Endothelial cell of umbilical vein (primary cell): Measurements from ENCODE around the gene LCAT. TPM values are rescaled to one million over a fixed set of nuclear protein-coding genes. Genes with fewer than 3 reads are reported as not detected.

Experiments
- BruUV-seq: library from RNA; stranded (reverse); fragments of 400-500 nt; replicated peaks from 2 replicates; lab custom pipeline; 2021; lab: Mats Ljungman, UMichigan
- CTCF ChIA-PET: fragments of 300-600, 350-600 bp; sonication (Branson Sonifier 250); formaldehyde crosslinking; loops from one replicate; lab custom pipeline; 2021; ENCODE audit warnings: antibody characterized with exemption, inconsistent platforms; lab: Charles Lee
- POLR2A ChIA-PET: fragments of 300-600, 350-600 bp; sonication (Branson Sonifier 250); formaldehyde crosslinking; loops from one replicate; lab custom pipeline; 2021; ENCODE audit warnings: antibody characterized with exemption, inconsistent platforms; lab: Charles Lee
- DNase-seq: peaks from one replicate; pipeline ENCODE4 v3.0.0-alpha.2; 2011; ENCODE audit warnings: low read depth, low spot score
- FAIRE-seq: peaks from 2 replicates; lab custom pipeline; 2011; peaks lifted over from hg19 to GRCh38; lab: Jason Lieb, UNC
- H2AFZ ChIP-seq: 2 replicates; pipeline ENCODE4 v1.6.0; 2012; ENCODE audit warnings: low read depth, low read length, control low read depth, inconsistent platforms
- H3K27ac ChIP-seq: 2 replicates; pipeline ENCODE4 v1.5.1; 2011; ENCODE audit warnings: low read depth, mild to moderate bottlenecking, control low read depth, low read length, moderate library complexity; ENCODE audit not compliant: insufficient read depth
- H3K27me3 ChIP-seq, 2 experiments: 2 replicates each; pipeline versions ENCODE4 v1.6.0 to v1.6.1; 2011; ENCODE audit warnings: low read length in 2 of 2, mixed read lengths in 1 of 2; ENCODE audit not compliant: control insufficient read depth in 2 of 2, insufficient read depth in 2 of 2
- H3K36me3 ChIP-seq, 2 experiments: 2 replicates in 1 of 2; 3 replicates in 1 of 2; pipeline ENCODE4 v1.5.1; 2011; ENCODE audit warnings: low read length in 2 of 2, mild to moderate bottlenecking in 1 of 2, moderate library complexity in 1 of 2; ENCODE audit not compliant: control insufficient read depth in 2 of 2, insufficient read depth in 2 of 2; ENCODE audit errors: extremely low read depth in 1 of 2
- H3K4me1 ChIP-seq: 3 replicates; pipeline ENCODE4 v1.5.1; 2011; ENCODE audit warnings: mild to moderate bottlenecking, low read length; ENCODE audit not compliant: control insufficient read depth, insufficient read depth; ENCODE audit errors: extremely low read depth
- H3K4me2 ChIP-seq: 2 replicates; pipeline ENCODE4 v1.6.1; 2011; ENCODE audit warnings: low read length, control low read depth, mixed read lengths; ENCODE audit not compliant: insufficient read depth
- H3K4me3 ChIP-seq, 3 experiments: fragments of 200-600 bp in 1 of 3; sonication (generic), shearing (Covaris generic) in 1 of 3; replicated peaks in 1 of 3; 2 replicates each; pipeline ENCODE4 v1.5.1; 2011 to 2016; ENCODE audit warnings: control low read depth in 3 of 3, low read length in 3 of 3, mild to moderate bottlenecking in 2 of 3, inconsistent platforms in 1 of 3, low read depth in 1 of 3, moderate library complexity in 1 of 3; ENCODE audit not compliant: insufficient read depth in 1 of 3
- H3K79me2 ChIP-seq: 2 replicates; pipeline ENCODE4 v1.6.0; 2012; ENCODE audit warnings: low read length, inconsistent platforms; ENCODE audit not compliant: control insufficient read depth, insufficient read depth
- H3K9ac ChIP-seq: replicated peaks from 2 replicates; pipeline ENCODE3; 2011; ENCODE audit warnings: low read length, control low read depth; ENCODE audit not compliant: insufficient read depth; ENCODE audit errors: extremely low read depth
- H3K9me1 ChIP-seq: replicated peaks from 3 replicates; pipeline ENCODE4 v1.6.0; 2011; ENCODE audit warnings: mild to moderate bottlenecking, low read length; ENCODE audit not compliant: control insufficient read depth, insufficient read depth; ENCODE audit errors: extremely low read depth
- H3K9me3 ChIP-seq: replicated peaks from 2 replicates; pipeline ENCODE4 v1.5.1; 2012; ENCODE audit warnings: low read length, inconsistent platforms; ENCODE audit not compliant: control insufficient read depth, insufficient read depth
- H4K20me1 ChIP-seq: replicated peaks from 2 replicates; pipeline ENCODE3; 2011; ENCODE audit warnings: mild to moderate bottlenecking, low read length; ENCODE audit not compliant: control insufficient read depth, insufficient read depth; ENCODE audit errors: extremely low read depth
- CTCF ChIP-seq, 2 donors: IDR thresholded peaks; 1 replicate in 1 of 2; 2 replicates in 1 of 2; pipeline ENCODE4 v1.5.1; 2011; ENCODE audit warnings: low read length in 2 of 2, mild to moderate bottlenecking in 2 of 2, moderate library complexity in 2 of 2, control low read depth in 1 of 2, inconsistent platforms in 1 of 2, low read depth in 1 of 2; ENCODE audit not compliant: insufficient read depth in 1 of 2; ENCODE audit errors: extremely low read depth in 1 of 2
- EZH2 ChIP-seq: IDR thresholded peaks from 2 replicates; pipeline ENCODE4 v1.6.1; 2012; ENCODE audit warnings: borderline replicate concordance, low read depth, mild to moderate bottlenecking, moderate library complexity, low read length, inconsistent platforms; ENCODE audit not compliant: severe bottlenecking
- FOS ChIP-seq: IDR thresholded peaks from 2 replicates; pipeline ENCODE4 v1.6.1; 2011; ENCODE audit warnings: mild to moderate bottlenecking, low read length, moderate library complexity, borderline replicate concordance; ENCODE audit not compliant: insufficient read depth
- GATA2 ChIP-seq: IDR thresholded peaks from 2 replicates; pipeline ENCODE4 v1.7.0; 2011; ENCODE audit warnings: low read depth, mild to moderate bottlenecking, moderate library complexity, mixed read lengths, low read length; ENCODE audit not compliant: insufficient read length, insufficient read depth
- JUN ChIP-seq: IDR thresholded peaks from 2 replicates; pipeline ENCODE4 v1.6.1; 2011; ENCODE audit warnings: borderline replicate concordance, low read depth; ENCODE audit not compliant: insufficient read length, insufficient read depth
- MAX ChIP-seq: IDR thresholded peaks from 2 replicates; pipeline ENCODE4 v1.6.1; 2011; ENCODE audit not compliant: insufficient read depth, insufficient read length
- MYC ChIP-seq: IDR thresholded peaks from one replicate; pipeline ENCODE4 v1.6.1; 2011; ENCODE audit warnings: mild to moderate bottlenecking, low read depth, low read length
- POLR2A ChIP-seq: IDR thresholded peaks from 2 replicates; pipeline ENCODE4 v1.6.1; 2012; ENCODE audit warnings: low read depth, mild to moderate bottlenecking, control low read depth, low read length
- POLR2AphosphoS5 ChIP-seq: IDR thresholded peaks from 2 replicates; pipeline ENCODE4 v1.6.1; 2012; ENCODE audit warnings: low read depth, mild to moderate bottlenecking, control low read depth, low read length, moderate library complexity; ENCODE audit not compliant: insufficient read depth
- dilution Hi-C: fragments of 300-500 bp; cut with MboI; formaldehyde crosslinking; loops from one replicate; pipeline ENCODE4 v1.15.0; 2019; ENCODE audit warnings: low sequenced_read_pairs; ENCODE audit not compliant: extremely low pct_ligation_motif_present
- intact Hi-C: fragments of 100-400 bp; cut with micrococcal nuclease; formaldehyde crosslinking; loops from one replicate; pipeline ENCODE4 v1.10.0; 2022
- polyA plus RNA-seq, 4 experiments: library from polyadenylated mRNA; depleted of rRNA in 3 of 4; stranded (reverse) in 3 of 4; unstranded in 1 of 4; fragments of >200 nt; gene quantifications; 2 replicates each; pipeline versions ENCODE4 v1.2.1 to v1.2.3, GENCODE V29; 2011 to 2012; ENCODE audit warnings: missing spikeins in 1 of 4
- total RNA-seq: library from RNA; stranded (reverse); gene quantifications from 2 replicates; pipeline ENCODE4 v1.2.3, GENCODE V29; 2021

Gene LCAT
- total and polyA plus RNA-seq, 2 donors (not counting 3 experiments of a cell fraction or from before 2014, with no cell fraction given), result 22.6 to 46.1 TPM

GRCh38 chr16:67930678-67931211 is 13.2 kb downstream of the LCAT start:
- Histone ChIP-seq H3K27ac (no peak overlapping the region), H3K4me2 (no peak overlapping the region), H3K79me2 (no peaks in the 10 kb centered on the region), H2AFZ (no peak overlapping the region), H3K27me3 (no peaks in the 10 kb centered on the region), H3K4me3 (no peak overlapping the region), H3K36me3 (peaks cover 0 to 13% of the 10 kb centered on the region in 2 experiments), H3K4me1 (peaks cover 17% of the 10 kb centered on the region), H3K9me3 (no peaks in the 10 kb centered on the region), H3K9ac (no peak overlapping the region), H3K9me1 (no peaks in the 10 kb centered on the region), H4K20me1 (no peaks in the 10 kb centered on the region)
- POLR2A ChIA-PET, result no interaction called here
- intact Hi-C loops, result no loop called here
- dilution Hi-C loops, result no loop called here
- DNase-seq, result no peak
- TF ChIP-seq MYC (no peak), JUN (no peak), POLR2AphosphoS5 (no peak), FOS (no peak), MAX (no peak), GATA2 (no peak), EZH2 (no peak), POLR2A (no peak), CTCF (IDR thresholded peaks at IDR 0.05; ENCODE audit: extremely low read depth in 1 of 2, insufficient read depth in 1 of 2, low read depth in 1 of 2, low read length in 2 of 2) (no peak)
- no peak for FAIRE-seq
- CTCF ChIA-PET, result interaction anchor here (0.6 to 2.0 kb wide), 4 partner anchors 28 to 114 kb away, joined by 3 to 12 read pairs (median 7); no protein-coding TSS in a partner anchor
- no TSS peak for BruUV-seq
